Measurements from ENCODE around the gene DEPP1.

DEPP1 gene

DNA sequence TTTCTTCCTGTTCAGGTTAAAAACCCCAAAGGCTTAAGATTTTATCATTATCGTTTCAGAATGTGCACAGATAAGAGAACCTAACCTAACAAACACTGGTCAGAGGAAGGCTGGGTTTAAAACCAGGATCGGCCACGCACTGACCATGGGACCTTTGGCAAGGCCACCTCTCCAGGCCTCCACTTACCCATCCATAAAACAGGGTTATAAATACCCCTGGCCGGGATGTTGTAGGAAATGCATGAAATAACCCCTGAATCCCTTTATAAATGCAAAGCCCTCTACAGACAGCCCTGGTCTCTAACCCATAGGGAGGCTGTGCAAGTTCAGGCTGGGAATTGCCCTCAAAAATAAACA is 418 bp downstream of the DEPP1 start:
- DNase-seq, result no peak

GRCh38 chr10:44977287-44978212 is 1.1 kb downstream of the DEPP1 start:
- peak; percentile 28 for DNase-seq

DNA sequence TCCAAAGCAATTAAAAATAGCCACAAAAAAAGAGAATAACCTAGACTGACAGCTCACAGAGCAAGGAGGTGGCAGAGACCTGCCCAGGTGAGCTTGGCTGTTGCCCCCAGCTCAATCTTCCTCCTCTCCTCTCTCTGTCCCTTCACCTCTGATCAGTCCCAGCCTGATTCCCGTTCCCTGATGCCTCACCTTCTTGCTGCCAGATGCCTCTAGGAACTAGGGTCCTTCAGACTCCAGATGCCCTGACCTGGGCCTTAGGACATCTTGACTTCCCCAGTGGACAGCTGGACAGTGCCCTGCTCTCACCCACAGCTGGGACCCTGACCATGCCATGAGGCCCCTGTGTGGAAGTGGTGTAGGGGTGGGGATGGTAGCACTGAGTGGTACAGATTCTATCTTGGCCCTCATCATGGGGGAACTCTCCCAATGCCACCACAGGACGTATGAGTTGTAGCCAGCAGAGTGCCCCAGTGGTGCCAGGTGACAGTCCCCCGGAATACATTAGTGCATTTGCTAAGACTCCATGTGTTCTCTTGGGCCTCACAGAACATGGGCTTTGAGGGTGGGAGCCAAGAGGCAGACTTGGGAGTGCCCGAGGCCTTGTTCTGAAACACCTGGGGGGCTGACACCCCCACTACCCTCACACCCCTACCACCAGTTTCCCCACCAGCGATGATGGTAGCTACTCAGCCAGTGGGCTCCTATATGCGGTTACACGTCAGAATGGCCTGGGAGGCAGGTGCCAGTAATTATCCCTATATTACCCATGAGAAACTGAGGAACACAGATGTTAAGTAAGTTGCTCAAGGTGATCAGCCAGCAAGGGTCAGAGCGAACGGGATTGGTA is 2.0 kb downstream of the DEPP1 start:
- DNase-seq, result no peak

- peak; percentile 62 for DNase-seq
Measured at GRCh38 chr10:44975431-44976331, 2.9 kb downstream of the DEPP1 start.

DNA sequence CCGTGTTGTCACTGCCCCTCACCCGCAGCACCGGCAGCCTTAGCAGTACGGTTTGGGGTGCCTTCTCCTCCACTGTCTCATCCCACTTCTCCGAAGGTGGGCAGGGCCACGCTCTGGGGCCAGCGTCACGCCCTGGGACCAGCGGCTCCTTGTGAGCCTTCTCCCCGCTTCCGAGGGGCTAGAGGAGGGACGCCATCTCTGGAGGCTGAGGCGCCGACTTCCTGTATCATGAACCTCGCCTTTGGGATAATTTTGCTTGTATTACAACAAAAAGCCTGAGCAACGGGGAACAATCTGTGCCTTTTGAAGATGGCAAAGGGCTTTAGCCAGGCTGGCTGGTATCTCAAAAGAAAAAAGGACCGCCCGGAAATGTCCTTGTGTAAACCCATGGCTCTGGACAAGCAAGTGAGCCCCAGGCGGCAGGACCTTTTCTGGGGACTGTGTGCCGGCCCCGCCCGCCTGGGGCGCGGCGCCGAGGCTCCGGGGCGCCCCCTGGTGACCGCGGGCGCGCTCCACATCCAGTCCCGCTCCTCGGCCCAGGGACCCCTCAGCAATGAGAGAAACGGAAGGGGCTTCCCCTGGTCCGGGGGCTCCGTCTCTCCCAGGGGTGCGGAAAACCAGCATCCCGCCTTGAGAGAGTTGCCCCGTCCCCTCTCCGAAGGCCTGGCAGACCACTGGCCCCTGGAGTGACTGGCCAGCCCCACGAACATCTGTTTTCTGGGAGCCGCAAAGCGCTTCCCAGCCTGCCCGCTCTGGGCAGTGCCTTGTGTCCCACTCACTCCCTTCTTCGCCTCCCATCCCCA is 3.8 kb downstream of the DEPP1 start:
- DNase-seq, result peak; percentile 79

DNA sequence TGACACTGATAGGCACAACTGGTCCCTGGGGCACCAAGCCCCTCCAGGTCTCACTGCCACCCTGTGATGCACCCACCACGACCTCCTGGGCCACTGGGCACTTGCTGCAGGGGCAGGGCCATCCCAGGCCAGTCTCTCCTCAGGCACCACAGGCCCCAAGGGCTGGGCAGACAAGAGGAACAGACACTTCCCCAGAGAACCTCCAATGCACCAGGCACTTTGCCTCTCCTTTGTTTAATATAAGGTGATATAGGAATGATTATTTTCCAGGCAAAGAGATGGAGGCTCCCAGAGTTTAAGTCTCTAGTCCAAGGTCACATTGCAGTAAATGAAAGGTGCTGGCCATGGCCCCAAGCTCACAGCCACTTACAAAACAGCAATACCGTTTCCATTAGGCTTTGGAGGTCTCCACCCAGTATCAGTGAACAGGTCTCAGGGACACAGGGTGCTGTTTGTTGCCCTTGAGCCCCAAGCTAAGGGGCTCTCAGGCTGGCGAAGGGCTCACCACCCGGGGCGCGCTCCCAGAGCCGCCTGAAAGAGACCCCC is 4.5 kb downstream of the DEPP1 start:
- peak; percentile 32 for DNase-seq

DNA sequence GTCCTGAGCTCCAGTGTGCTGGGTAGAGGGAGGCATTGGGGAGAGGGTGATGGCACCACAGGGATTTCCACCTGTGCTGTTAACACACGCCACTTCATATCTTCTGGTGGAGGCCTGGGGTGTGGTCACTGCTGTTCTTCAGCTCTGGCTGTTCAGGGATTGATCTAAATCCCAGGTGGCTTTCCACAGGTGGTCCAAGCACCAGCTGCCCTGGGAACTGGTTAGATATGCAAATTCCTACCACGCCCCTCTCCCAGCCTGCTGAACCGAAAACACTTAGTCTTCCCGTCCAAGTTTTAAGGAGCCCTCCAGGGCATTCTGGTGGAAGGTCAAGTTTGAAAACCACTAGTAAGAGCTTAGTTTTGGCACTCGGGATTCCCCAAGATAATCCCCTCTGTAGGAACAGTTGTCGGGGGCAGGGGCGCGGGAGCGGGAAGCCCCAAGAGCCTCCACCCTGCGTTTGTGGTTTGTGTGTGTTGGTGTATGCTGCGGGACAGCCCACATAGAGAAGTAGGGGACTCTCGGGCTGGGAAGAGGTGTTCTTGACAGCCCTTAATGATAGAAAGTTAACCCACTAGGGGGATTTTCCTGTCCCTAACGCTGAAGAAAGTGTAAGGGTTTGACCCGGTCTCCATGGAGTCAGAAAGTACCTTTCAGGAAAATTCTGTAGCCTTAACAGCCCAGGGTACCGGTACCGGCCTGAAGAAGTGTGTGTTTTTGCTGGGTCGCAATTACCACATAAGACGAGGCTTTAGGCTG is 5.1 kb downstream of the DEPP1 start:
- DNase-seq, result no peak

DNA sequence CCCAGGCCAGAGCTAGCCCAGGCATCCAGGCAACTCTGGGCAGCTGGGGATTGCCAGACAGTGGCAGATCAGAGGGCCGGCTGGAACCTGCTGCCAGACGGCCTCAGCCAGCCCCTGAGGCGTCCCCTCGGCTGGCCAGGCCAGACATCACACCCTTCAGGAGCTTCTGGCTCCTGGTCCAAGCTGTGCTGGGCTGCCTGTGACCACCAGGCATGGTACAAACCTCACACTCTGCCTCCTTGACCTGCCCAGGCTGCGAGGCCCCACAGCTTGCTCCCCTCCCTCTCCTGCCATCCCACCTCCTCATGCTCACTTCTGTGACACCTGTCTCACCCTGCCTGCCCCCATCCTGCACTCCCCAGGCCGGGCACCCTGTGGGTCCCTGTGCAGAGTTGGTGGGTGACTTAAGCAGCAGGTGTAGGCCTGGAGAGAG is 5.7 kb downstream of the DEPP1 start:
- no peak for DNase-seq

- no peak for DNase-seq
Measured at GRCh38 chr10:44971935-44972757, 6.5 kb downstream of the DEPP1 start.

GRCh38 chr10:44971434-44971833 is 7.2 kb downstream of the DEPP1 start:
- no peak for DNase-seq

DNA sequence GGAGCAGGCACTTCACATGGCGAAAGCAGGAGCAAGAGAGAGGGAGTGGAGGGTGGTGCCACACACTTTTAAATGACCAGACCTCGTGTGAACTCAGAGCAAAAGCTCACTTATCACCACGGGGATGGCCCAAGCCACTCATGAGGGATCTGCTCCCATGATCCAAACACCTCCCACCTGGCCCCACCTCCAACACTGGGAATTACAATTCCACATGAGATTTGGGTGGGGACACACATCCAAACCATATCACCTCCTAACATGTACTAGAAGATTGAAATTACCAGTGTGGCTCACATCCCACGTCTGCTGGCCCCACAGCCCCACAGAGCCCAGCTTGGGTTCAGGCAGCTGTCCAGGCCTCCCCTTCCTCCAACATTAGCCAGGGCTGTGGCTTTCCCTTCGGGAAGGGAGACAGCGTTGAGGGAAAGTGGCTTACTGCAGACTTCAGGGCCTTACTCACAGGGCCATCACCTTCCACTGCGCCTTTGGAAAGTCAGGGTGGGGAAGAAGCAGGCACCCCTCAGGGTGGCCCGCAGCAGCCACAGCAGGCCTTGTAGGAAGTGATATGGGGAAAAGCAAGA is 7.7 kb downstream of the DEPP1 start:
- no peak for DNase-seq

GRCh38 chr10:44969854-44970253 is 8.8 kb downstream of the DEPP1 start:
- DNase-seq, result no peak

GRCh38 chr10:44968500-44969400 is 9.9 kb downstream of the DEPP1 start:
- no peak for DNase-seq

- no peak for DNase-seq
Measured at GRCh38 chr10:44968091-44968490, 10.5 kb downstream of the DEPP1 start.

- no peak for DNase-seq
Measured at GRCh38 chr10:44967616-44968015, 11.0 kb downstream of the DEPP1 start.

DNA sequence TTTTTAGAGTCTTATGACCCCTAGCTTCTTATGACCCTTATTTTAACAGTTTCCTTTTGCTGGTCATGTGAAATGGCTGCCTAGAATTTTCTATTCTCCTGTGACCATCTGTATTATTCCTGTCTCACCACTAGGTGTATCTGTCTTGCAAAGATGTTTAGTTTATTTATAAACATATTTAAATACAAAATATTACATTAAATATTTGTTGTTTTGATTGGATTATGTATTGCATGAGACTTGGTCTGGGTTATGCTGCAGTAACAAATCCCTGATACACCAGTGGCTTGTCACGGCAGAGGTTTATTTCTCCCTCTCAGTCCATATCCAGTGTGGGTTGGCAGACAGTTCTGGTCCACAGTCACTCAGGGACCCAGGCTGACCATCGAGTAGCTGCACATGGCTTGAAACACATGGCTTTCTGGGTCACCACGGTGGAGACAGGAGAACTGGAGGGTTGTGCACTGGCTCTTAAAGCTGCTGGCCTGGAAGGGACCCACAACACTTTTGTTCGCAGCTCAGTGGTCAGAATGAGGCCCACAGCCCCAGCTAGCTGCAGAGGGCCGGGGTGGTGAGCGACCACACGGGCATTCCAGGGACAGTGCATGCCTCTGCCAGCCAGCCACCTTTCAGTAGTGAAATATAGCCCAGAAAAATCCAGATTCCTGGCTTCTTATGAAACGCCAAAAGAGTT is 11.6 kb downstream of the DEPP1 start:
- peak; percentile 10 for DNase-seq

GRCh38 chr10:44966129-44966815 is 12.3 kb downstream of the DEPP1 start:
- peak; percentile 15 for DNase-seq
